ENCODE data around the gene MTAP. TPM values are rescaled to one million over a fixed set of nuclear protein-coding genes. Genes with fewer than 3 reads are reported as not detected.

Gene MTAP
- total RNA-seq, 4 donors from 2014 or later = 23.2 to 31.4 (median 29.1) TPM

GRCh38 chr9:21983561-21983935, 181.1 kb downstream of the MTAP start:
- no peak for ATAC-seq
- Histone ChIP-seq H3K9me3 (no peaks in the 10 kb centered on the region), H3K27me3 (peaks cover 93% of the 10 kb centered on the region), H3K4me3 (no peak overlapping the region), H3K4me1 (no peaks in the 10 kb centered on the region), H3K27ac (no peak overlapping the region), H3K36me3 (no peaks in the 10 kb centered on the region)
- TF ChIP-seq POLR2A (IDR thresholded peaks at IDR 0.05) = no peak
- TF ChIP-seq EP300 (IDR thresholded peaks at IDR 0.05) = no peak
- no peak for TF ChIP-seq POLR2AphosphoS5 (IDR thresholded peaks at IDR 0.05)
- no peak for TF ChIP-seq CTCF (IDR thresholded peaks at IDR 0.05)
- WGBS, 2 donors (ENCODE audit: low coverage in 1 of 2) = 50 to 67% methylated on average over 1 of the region's 1 CpG

GRCh38 chr9:21984101-21984500, 181.7 kb downstream of the MTAP start:
- ATAC-seq = no peak
- no peaks in the 10 kb centered on the region for H3K4me1 ChIP-seq
- no peak overlapping the region for H3K27ac ChIP-seq
- no peaks in the 10 kb centered on the region for H3K9me3 ChIP-seq
- H3K27me3 ChIP-seq = peaks cover 93% of the 10 kb centered on the region
- H3K4me3 ChIP-seq = no peak overlapping the region
- TF ChIP-seq EP300 (IDR thresholded peaks at IDR 0.05) = no peak
- no peak for TF ChIP-seq CTCF (IDR thresholded peaks at IDR 0.05)
- no peak for TF ChIP-seq POLR2AphosphoS5 (IDR thresholded peaks at IDR 0.05)
- no peak for TF ChIP-seq POLR2A (IDR thresholded peaks at IDR 0.05)
- no peaks in the 10 kb centered on the region for H3K36me3 ChIP-seq

- TF ChIP-seq CTCF (IDR thresholded peaks at IDR 0.05) (no peak), EP300 (IDR thresholded peaks at IDR 0.05) (no peak), POLR2A (IDR thresholded peaks at IDR 0.05) (no peak), POLR2AphosphoS5 (IDR thresholded peaks at IDR 0.05) (no peak)
- no peak for ATAC-seq
- peaks cover 95% of the 10 kb centered on the region for H3K27me3 ChIP-seq
- no peak overlapping the region for H3K4me3 ChIP-seq
- H3K4me1 ChIP-seq = peaks cover 0 to 6% (median 0%) of the 10 kb centered on the region in 3 donors
- H3K27ac ChIP-seq = no peak overlapping the region
- no peaks in the 10 kb centered on the region for H3K36me3 ChIP-seq
- WGBS, 2 donors (ENCODE audit: low coverage in 1 of 2) = 68 to 79% methylated on average over 5 of the region's 5 CpGs
- no peaks in the 10 kb centered on the region for H3K9me3 ChIP-seq
Observed at GRCh38 chr9:21985964-21986667, 183.7 kb downstream of the MTAP start.

Other genes with a start within 250 kb of the MTAP start
- 1 to 10 TPM in 2 of 4 donors, under 1 TPM in 1, not detected in 1; 0.94 to 9.7 (median 2.7) TPM for gene CDKN2A, start 191.8 kb downstream of the MTAP start, total RNA-seq
- gene CDKN2B-AS1, start 192.2 kb downstream of the MTAP start, total RNA-seq = 1 to 10 TPM in 1 of 4 donors, under 1 TPM in 2, not detected in 1; 0.42 to 3.9 (median 0.69) TPM
- gene CDKN2B, start 206.7 kb downstream of the MTAP start, total RNA-seq = 10 to 100 TPM in 1 of 4 donors, 1 to 10 TPM in 3; 6.2 to 21.6 (median 9.3) TPM